NCI-H345 treated with DMSO at 0.1 percent for 48 hours (cell line): ENCODE data around the gene TCF7L2.

Experiments used
- DNase-seq: peaks from one replicate; lab custom pipeline; 2025; ENCODE audit not compliant: unreplicated experiment; lab: John Stamatoyannopoulos, UW

Gene TCF7L2

DNA sequence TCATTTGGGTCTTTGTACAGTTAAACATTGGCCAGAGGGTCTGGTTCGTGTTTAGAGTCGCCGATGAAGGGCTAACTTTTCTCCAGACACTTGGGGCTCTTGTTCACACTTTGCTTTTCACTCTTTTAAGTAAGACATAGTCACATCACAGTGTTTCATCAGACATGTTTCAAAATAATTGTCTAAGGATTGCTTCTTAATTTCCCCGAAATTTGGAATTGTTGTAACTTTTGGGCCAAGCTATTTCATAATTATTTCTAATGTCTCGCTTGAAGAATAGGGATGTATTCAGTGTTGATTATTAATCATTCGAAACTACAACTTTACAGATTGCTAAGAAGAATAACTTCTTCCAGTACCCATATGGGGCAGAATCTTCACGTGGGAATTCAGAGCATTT, 92.8 kb downstream of the TCF7L2 start:
- DNase-seq = no peak

DNA sequence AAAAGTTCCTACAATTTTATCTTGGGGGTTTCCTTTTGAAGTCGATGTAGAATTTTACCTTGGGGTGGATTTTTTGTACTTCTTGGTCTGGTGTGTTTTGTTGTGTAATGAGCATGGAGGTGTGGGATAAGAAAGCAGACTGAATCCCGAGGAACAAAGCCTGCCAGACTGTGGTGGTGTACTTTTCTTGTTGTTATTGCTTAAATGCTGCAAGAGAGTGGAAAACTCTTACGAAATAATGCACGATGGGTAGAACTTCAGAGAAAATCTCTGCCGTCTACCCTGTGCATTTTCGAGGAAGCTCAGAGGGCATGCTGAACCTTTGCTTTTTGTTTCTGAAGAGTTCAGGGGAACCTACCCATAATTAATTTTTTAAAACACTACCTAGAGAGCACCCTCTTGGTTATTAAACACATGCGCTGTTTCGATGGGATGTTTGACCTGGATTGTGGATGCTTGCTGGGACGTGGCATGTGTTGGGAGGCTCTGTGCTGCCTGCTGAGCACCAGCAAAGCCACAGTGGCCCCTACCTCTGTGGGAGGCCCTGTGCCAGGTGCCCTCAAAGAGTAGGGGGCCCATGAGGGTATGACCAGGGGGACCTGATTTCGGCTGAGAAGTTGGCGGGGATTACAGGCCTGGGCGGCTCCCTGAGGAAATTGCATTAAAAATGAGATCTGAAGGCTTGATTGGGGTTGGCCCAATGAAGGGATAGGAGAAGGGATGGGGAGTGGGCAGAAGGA, 94.1 kb downstream of the TCF7L2 start:
- no peak for DNase-seq

DNA sequence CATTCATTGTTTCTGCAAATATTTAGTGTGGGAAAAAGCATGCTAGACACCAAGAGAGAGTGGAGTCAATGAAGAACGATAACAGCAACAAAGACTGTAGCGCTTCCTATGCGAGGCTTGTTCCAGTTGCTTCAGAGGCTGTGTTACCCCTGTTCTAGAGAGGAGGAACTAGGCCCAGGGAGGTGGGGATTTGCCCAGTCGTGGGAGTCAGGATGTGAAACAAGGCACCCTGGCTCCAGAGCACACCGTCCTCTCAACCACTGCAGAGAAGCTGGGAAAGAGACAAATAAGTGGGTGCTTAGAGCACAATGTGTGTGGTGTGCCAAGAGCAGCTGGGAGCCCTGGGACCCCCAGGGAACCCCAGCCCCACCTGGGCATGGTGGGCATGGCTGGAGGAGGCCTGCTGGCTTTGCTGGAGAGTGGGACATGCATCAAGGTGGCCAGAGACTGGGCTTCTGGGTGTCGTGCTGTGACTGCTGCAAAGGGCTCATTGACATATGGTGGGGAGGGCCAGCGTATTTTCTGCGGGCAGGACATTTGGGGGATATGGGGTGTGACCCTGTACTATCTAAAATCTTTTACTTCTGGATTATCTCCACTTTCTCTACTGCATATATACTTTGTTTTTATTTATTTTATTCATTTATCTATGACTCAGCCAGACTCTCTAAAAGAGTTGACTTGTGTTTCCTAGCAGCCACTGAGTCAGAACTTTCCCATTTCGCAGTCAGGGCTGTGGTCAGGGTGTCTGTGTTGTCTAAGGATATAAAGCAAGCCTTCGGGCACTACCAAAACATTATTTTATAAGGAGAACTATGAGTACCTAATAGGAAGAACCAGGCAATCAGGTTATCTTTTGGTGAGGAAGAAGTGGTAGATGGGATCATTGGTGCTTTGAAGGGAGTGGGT, 95.4 kb downstream of the TCF7L2 start:
- DNase-seq = no peak

DNA sequence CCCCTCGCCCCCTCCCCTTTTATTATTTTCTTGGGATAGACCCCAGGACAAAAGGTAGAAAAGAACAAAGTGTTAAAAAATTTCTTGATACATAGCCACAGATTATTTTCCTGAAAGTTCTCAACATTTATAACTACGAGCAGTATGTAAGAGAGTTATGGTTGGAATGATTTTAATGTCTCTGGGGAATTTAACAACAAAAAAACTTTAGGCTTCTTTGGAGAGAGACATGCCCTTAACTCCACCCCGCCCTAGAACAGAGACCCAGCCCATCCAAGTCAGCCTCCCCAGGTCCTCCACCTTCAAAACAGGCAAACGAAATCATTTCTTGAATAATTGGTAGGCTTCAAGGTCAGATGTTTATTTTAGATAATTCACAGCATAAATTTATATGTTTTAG, 97.1 kb downstream of the TCF7L2 start:
- DNase-seq = no peak

DNA sequence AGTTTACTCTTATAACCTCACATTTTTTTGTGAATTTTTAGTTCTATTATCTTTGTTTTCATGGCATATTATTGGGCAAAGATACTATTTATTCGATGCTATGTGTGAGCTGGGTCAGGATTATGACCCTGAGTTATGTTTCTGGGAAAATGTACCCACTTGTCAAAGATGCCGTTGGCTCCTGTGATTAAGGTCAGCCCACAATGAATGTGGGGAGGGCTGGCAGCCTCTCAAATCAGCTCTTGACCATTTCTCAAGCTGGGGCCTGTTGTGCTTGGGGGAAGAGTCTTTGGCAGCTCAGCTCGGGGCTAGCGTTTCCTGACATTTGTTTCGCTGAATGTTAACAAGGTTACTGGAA, 97.5 kb downstream of the TCF7L2 start:
- DNase-seq = no peak

DNA sequence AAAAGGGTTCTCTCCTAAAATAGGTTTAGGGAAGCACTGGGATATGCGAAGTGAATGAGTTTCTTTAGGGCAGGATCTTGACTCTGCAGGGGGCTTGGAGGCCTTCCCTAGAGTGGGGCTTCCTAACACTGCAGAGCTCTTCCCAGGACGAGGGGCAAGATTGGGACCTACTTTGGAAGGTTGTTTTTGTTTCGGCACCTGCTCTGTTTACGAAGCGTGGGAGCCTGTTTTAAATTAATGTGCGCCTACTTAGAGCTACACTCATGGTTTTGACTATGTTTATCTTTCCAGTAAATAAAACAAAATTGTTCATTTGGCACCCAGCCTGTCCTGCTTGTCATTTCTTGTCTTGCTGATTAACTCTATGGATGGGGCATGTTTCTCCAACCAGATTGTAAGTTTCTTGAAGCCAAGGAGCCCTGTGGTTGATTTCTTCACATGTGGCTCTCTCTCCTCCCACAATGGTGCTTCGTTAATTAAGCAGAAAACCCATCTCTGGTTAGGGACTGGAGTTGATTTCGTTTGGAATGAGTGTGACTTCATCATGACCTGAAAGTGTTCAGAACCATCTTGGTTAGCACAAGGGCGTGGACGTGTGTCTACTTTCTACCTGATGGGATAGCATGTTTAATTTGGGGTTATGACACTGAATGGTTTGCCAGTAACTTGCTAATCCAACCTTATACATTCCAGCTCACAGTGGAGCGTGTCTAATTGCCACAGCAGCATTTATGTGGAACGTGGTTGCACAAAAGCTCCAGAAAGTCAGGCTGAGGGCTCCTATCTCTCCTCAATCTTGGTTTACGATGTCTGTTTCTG, 98.1 kb downstream of the TCF7L2 start:
- DNase-seq = no peak

DNA sequence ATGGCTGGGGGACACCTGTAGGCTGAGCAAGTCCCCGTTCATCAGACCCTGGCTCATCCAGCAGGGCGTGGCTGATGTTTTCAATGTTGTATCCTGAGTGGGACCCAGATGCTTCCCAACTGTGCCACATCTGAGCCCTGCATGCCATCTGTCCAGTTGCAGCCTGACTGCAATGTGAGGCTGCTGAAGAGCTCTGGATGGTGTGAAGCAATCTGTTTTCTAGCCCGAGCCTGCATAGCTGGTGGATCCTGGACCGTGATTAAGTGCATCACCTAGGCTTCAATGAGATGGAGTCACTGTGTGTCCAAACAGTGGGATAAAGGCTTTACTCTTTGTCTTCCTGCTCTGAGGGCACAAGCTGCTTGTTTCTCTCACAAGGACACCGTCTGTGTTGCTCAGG, 99.8 kb downstream of the TCF7L2 start:
- DNase-seq = no peak

DNA sequence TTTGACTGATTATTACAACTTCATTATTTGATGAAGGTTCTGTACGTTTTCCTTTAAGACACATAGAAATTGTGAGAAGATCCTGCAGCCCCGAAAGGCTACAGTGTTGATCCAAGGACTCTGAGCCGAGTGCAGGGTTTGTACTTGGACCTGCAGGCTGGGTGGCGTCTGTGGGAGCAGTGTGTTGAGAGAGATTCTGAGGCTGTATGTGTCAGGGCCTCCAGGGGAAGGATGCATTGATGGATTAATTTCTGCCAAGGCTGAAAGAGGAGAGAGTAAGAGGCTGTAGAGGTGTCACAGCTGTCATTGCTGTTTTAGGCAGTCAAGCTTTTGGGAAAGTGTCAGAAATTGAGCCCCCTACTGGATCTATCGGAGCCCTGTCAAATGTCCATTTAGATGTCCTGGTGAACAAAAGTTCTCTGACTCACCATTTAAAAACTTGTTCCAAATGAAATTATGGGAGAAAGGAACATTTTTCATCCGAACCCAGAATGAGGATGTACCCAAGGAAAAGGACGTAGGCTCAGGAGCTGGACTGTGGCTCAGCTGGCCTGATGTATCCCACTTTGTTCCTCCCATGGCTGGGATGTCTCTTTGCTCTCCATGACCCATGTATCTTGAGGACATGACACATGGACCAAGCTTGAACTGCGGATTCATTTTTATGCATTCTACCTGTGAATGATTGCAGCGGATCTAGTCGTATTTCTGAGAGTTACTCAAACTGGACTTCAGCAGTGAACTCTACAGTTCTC, 102.2 kb downstream of the TCF7L2 start:
- DNase-seq = no peak

DNA sequence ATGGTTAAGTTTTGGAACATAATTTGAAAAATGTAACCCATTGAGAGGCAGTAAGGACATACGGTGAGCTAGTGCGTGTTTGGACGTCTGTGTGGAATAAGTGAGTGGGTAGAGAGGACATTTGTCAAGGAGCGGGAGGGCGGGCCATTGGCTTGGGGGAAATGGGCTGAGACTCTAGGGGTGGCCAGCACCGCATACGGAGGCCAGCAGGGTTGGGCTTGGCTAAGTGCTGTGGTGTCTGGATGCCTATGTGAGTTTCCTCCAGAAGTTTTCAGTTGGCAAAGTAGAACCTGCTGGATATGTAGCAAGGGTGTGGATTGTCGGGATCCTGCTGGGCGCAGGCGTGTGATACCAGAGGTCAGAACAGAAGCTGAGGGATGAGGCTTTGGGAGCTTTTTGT, 103.0 kb downstream of the TCF7L2 start:
- DNase-seq = no peak

DNA sequence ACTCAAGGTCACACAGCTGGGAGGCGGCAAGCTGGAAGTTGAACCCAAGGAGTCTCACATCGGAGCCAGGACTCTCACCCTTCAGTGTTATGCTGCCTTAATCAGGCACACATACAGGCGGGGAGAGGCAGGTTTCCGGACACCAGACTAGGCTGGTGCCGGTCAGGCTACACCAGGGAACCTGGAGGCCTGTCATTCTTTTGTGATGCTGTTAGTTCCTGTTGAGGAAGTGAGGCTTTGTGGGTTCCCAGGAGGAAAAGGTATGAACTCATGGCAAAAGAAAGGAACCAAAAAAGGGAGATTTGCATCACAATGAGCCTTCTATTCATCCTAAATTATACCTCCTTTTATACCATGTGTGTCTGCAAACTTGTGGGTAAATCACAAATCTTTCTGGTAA, 103.8 kb downstream of the TCF7L2 start:
- no peak for DNase-seq

DNA sequence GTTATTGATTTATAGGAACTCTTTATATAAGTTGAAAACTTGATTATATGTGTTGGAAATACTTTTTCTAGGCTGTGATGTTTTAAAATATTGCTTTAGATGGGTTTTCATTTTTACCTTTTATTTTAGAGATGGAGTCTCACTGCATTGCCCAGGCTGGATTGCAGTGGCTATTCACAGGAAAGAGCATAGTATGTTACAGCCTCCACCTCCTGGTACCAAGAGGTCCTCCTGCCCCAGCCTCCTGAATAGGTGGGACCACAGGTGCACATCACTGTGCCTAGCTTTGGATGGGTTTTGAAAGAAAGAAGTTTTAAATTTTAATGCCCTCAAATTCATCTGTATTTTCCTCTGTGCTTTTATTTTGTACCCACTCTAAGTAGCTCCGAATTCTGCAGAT, 105.4 kb downstream of the TCF7L2 start:
- DNase-seq = no peak

DNA sequence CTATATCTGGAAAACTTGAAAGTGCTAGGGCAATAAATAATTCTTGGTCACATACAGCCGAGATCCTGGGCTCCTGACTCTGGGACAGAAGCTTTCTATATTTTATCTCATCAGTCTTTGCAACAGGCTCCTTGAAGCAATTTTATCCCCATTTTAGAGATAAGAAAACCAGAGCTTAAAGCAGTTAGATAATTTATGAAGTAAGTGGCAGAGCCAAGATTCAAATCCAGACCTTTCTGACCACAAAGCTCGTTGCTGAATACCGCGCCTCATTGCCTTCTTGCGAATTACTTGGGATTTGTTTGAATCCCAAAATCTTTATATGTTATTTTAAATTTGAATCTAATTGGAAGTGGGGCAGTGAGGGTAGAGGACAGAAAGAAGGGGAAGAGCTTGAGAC, 106.0 kb downstream of the TCF7L2 start:
- DNase-seq = no peak

DNA sequence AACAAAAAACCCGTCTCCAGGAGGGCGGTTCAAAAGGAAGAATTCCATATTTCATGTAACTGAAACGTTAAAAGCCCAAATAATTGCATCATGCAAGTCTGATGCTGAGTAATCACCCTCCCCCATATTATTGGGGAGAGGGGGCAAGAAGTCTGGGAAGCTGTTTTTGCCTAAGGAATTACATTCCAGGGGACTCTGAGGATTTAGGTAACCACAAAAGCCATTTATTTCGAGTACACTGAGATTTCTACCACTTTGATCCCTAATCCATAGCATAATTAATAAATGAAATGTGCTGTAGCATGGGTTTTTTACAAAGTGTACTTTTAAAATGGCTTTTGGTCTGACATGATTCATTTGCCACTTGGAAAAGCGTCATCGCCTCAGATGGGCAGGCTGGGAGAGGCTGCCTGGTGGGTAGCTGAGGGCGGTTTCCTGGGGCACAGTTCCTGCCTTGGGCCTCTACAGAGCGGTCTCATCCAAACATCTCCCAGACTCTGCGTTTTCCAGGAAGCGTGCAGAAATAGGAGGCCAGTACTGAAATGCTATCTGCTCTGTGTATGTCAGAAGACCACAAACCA, 106.5 kb downstream of the TCF7L2 start:
- no peak for DNase-seq

DNA sequence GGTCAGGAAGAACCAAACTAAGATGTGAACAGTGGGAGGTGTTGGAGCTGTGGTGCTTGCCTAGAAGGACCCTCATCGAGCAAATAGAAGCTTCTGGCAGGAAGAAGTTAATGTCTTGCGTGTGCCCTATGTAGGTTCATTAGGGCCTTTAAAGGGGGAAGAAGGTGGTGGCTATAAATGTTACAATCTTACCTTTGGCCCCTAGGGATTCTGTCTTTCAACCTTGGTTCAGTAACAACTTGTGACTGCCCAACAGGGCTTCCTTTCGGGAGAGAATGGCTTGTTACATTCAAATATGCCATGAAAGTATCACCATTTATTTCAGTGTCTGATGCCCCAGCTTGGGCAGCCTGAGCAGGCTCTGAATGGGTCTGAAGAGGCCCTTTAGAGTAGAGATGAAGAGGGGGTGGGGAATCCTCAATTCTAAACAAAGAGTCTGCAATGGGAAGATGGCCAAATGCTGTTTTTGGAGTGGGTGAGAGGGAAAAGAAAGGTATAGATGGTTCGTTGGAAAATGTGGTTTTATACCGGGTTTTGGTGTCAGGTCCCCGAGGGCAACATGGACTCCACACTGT, 108.0 kb downstream of the TCF7L2 start:
- peak; percentile 41 for DNase-seq

DNA sequence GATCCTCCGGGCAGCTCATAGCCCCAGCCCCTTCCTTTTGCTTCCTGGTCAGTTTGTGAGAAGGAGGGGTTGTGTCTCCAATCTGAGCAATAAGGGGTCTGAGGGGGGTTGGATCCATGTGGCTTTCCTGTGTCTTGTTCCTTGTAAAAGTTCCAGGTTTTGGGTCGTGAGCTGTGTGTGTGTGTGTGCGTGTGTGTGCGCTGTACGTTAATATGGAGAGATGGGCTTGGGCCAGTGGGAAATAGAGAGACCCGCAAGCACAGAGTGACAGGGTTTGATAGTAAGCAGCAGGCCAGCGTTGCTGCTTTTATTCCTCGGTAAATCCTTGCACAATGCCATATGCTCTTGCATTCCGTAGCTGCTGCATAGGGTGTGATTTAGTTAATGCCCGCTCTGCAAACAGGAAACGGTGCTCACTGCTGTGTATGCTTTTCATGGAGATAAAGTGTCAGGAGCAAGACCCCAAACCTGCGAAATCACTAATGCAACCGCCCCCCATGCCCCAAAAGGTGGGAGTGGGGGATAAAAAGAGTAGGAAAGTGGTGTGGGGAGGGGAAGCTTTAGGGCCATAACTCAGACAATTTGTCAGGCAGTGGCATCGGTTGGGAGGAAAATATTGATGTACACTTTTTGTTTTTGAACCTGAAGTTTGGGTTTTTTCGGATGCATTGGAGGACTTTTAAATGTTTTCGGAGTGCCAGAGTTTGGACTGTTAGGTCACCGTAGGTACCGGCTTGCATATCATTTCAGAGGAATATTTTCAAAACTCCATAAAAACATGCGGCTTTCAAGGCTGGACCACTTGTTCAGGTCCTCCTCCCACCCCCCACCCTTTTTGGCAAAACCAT, 108.7 kb downstream of the TCF7L2 start:
- peak; percentile 41 for DNase-seq

DNA sequence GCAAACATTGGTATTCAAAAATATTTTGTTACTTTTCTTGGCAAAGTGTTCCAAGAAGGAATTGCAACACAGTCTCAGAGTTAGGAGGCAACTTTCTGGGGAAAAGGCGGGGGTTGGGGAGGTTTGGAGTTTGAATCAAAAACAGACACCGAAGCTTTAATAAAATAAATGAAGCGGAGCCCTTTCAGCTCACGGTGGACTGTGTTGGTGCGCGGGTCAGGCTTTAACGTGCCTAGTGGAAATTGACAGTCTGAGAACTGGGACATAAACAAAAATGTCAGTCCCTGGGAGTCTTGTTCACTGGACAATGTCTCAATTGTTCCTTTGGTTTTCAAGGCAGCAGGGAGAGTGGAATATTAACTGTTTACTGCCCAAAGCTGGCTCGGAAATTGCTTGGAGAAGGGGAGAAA, 109.3 kb downstream of the TCF7L2 start:
- no peak for DNase-seq

DNA sequence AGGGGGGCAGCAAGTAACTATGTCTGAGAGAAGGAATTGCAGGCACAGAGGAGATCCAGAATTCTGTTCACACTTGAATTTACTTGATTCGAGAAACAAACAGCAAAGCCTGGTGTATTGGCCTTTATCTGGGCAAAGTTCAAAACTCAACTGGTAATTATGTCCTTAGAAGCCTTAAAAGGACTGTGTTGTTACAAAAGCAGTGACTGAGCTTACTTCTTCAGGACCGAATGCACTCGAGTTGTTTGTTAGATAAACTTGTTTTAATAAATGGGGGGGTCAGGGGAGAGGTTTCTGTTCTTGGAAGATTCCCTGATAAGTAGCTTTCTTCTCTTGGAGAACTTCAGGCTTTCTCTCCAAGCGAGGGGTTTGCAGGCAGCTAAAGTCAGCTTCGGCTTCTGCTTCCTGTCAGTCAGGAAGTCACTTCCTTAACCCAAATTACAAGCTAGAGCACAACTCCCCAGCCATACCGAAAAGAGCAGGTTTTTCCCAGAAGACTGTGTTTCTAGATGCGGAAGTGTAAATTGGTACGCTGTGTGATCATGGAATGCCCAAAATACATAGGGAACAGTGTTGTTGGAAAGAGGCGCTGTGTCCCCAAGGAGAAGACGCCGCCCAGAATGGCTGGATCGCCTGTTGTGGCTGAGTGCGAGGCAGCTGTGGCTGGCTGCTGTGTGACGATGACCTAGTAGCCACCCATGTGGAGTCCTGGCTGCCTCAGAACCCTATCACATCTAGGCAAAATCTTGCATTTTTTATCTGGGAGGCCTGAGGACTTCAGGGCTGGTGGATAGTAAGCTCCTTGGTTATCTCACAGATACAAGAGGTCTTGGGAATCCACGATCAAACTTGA, 110.4 kb downstream of the TCF7L2 start:
- no peak for DNase-seq

DNA sequence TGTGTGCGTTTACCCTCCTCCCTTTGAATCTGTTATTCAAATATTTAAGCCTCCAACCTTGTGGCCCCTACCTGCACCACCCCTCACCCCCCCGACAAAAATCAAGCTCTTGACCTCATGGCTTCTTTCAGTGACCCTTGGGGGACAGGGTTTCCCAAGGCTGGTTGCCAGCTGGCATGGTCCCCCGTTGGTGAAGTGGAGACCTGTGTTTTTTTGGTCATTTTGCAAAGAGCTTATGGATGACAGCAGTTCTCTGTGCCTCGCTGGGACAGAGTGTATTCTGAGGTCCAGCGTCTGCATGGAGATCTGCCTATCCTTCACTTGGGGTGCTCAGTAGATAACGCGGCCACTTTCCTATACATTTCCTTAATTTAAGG, 111.0 kb downstream of the TCF7L2 start:
- DNase-seq = no peak
